Astrocyte of the spinal cord (primary cell): ENCODE data around the gene GSDME.
A peak's percentile ranks its signal among the peaks of the same experiment; 100 is the strongest.

Experiments used
- DNase-seq: peaks from one replicate; pipeline ENCODE4 v3.0.0; 2011; ENCODE audit warnings: low read depth, low spot score
- H3K4me3 ChIP-seq: 2 replicates; pipeline ENCODE4 v1.5.1; 2011; ENCODE audit warnings: low read depth, mild to moderate bottlenecking, low read length, moderate library complexity
- in situ Hi-C: cut with HindIII; loops from 2 replicates; pipeline ENCODE4 v1.10.0; 2017; ENCODE audit warnings: low sequenced_read_pairs
- TF ChIP-seq, protein P1 (sequence below): IDR thresholded peaks from 2 replicates; pipeline ENCODE4 v1.5.1; 2012; ENCODE audit warnings: low read depth, mild to moderate bottlenecking, low read length, inconsistent platforms

The GSDME gene

DNA sequence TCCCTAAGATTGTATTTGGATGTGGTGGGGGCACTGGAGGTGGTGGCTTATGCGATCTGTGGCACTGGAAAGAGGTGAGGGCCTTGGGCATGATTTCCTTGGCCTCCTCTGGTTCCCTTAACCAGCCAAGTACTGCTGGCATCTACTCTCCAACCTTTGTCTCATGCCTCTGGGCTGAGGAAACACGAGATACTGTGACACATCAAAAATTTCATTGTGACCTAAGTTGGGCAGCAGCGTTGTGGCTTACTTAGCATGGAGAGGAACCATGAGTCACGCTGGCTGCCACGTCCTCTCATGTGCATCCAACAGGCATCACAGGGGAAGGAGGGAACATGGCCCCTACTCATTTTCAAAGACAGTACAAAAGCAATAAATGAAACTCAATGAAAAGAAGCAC, 29.7 kb upstream of the GSDME start:
- peak; percentile 94 for DNase-seq
- TF ChIP-seq, protein P1, sequence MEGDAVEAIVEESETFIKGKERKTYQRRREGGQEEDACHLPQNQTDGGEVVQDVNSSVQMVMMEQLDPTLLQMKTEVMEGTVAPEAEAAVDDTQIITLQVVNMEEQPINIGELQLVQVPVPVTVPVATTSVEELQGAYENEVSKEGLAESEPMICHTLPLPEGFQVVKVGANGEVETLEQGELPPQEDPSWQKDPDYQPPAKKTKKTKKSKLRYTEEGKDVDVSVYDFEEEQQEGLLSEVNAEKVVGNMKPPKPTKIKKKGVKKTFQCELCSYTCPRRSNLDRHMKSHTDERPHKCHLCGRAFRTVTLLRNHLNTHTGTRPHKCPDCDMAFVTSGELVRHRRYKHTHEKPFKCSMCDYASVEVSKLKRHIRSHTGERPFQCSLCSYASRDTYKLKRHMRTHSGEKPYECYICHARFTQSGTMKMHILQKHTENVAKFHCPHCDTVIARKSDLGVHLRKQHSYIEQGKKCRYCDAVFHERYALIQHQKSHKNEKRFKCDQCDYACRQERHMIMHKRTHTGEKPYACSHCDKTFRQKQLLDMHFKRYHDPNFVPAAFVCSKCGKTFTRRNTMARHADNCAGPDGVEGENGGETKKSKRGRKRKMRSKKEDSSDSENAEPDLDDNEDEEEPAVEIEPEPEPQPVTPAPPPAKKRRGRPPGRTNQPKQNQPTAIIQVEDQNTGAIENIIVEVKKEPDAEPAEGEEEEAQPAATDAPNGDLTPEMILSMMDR = no peak
- no peak overlapping the region for H3K4me3 ChIP-seq
- in situ Hi-C loops = no loop called here

DNA sequence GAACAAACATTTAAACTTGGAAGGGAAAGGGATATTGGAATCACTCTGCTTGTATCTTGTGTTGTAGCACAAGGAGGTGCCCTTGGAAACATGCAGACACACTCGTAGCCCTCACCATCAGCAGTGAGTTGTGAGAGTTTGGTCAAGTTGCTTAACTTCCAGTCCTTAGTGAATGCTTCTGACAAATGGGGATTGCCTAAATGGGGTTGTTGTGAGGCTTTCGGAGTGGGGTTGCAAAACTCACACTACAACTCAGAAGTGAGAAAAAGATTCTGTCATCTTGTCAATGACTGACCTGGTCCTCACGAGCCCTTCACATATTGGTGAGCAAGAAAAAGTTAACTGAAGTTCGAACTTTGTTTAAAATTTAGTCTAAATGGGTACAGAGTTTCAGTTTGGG, 29.0 kb upstream of the GSDME start:
- in situ Hi-C loops = no loop called here
- no peak for DNase-seq

DNA sequence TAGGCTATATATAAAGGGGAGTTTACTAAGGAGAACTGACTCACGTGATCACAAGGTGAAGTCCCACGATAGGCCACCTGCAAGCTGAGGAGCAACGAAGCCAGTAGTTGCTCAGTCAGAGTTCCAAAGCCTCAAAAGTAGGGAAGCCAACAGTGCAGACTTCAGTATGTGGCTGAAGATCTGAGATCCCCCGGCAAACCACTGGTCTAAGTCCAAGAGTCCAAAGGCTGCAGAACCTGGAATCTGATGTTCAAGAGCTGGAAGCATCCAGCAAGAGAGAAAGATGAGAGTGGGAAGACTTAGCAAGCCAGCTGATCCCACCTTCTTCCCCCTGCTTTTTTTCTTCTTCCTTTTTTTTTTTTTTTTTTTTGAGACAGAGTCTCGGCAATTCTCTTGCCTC, 27.0 kb upstream of the GSDME start:
- in situ Hi-C loops = no loop called here

More for the DNA sequence above, 29.0 kb upstream of the GSDME start:
- TF ChIP-seq, protein P1 = no peak
- H3K4me3 ChIP-seq = no peak overlapping the region

DNA sequence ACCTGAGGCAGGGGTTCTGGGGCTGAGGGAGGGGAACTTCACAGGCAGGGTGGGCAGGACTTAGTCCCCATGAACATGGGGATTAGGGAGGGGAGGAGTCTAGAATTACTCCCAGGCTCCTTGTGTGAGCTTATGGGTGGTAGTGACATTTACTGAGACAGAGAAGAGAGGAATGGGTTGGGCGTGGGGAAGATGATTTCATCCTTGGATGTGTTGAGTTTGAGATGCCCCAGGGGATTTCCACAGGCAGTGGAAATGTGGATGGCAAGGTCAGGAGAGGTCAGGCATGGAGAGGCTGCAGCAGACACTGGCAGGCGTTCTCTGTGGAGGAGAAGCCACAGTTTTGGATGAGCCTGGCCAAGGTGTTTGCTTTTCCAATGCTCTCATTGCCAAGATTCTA, 26.4 kb upstream of the GSDME start:
- in situ Hi-C loops = no loop called here
- no peak overlapping the region for H3K4me3 ChIP-seq
- TF ChIP-seq, protein P1 = no peak
- no peak for DNase-seq

More for the DNA sequence above, 27.0 kb upstream of the GSDME start:
- no peak overlapping the region for H3K4me3 ChIP-seq
- TF ChIP-seq, protein P1 = no peak
- no peak for DNase-seq

DNA sequence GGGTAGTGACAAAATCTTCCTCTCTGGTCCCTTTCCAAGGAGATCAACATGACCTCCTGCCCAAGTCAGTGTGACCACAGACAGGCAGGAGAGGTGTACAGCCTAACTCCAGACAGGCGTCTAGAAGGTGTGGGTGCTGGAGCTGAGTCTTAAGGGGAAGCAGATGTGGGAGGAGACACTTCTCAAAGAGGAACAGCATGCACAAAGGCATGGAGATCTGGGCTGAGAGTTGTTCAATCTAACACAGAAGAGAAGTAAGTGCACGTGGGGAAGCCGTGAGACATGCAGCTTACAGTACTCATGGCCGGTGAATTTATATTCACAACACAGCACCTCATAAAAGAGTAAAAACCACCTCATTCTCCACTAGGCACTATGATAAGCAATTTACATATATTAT, 23.8 kb upstream of the GSDME start:
- no peak overlapping the region for H3K4me3 ChIP-seq
- DNase-seq = no peak
- in situ Hi-C loops = no loop called here
- TF ChIP-seq, protein P1 = no peak

DNA sequence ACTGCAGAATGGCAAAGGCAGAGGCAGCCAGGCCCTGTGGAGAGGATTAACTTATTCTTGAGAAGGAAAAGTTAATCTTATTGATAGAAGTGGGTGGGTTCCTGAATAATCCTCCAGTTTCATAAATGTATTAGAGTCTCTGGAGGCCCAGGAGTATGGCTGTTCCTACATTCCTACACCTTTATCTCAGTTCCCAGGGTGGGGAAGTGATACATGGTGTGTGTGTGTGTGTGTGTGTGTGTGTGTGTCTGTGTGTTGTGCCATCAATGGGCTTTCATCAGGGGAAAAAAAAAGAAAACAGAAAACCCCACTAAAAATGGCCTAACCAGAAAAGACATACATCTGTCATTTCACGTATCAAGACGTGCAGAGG, 22.0 kb upstream of the GSDME start:
- DNase-seq = no peak
- in situ Hi-C loops = no loop called here
- TF ChIP-seq, protein P1 = no peak
- no peak overlapping the region for H3K4me3 ChIP-seq

DNA sequence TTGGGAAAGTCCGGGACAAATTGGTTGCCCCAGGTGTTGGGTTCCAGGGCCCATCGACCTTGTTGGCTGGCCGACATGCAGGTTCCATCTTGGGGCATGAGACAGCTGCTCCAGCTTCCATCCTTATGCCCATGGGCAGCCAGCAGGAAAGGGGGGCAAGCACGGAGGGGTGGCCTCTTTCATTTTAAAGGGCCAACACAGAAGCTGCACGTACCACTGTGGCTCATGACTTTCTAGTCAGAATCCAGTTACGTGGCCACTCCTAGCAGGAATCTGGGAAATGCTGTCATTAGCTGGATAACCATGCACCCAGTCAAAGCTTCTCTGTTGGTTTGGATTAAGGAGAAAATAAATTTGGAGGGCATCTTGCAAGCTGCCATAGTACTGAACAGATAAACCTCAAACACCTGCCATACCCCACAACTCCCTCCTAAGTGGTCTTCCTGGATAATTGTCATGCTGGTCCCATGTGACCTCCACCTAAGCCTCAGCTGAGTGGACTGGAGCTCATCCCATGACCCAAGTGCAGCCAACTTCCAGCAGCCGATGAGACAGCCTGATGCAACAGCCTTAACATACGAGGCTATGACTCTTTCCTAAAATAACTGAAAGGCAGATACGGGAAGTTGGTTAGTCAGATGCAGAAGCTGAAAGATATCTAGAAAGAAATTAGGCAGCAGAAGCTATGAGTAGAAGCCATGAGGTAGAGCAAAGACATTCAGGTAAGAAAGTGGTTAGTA, 21.4 kb upstream of the GSDME start:
- DNase-seq = peak; percentile 71
- TF ChIP-seq, protein P1 = no peak
- no peak overlapping the region for H3K4me3 ChIP-seq
- in situ Hi-C loops = no loop called here
